Naive thymus-derived CD4-positive, alpha-beta T cell (primary cell): ENCODE results near the gene NCOA4. TPM values are rescaled to one million over a fixed set of nuclear protein-coding genes. Genes with fewer than 3 reads are reported as not detected.

Source experiments
- ATAC-seq: fragments of 150-1000 bp; cut with Tn5 transposase; 2 replicates; pipeline ENCODE4 v1.10.0; 2021; ENCODE audit warnings: mild to moderate bottlenecking, moderate library complexity
- CTCF ChIA-PET: fragments of 350-600 bp; sonication (Branson Sonifier 250); formaldehyde crosslinking; loops from one replicate; lab custom pipeline; 2021; ENCODE audit warnings: antibody characterized with exemption; lab: Charles Lee
- POLR2A ChIA-PET: fragments of 350-600 bp; sonication (Branson Sonifier 250); formaldehyde crosslinking; loops from one replicate; lab custom pipeline; 2021; ENCODE audit warnings: antibody characterized with exemption, inconsistent platforms; lab: Charles Lee
- DNase-seq, 9 donors: peaks; one replicate each; pipeline versions ENCODE4 v3.0.0 to v3.0.0-alpha.2; 2020 to 2022; ENCODE audit warnings: mixed read lengths in 1 of 9
- H3K27ac ChIP-seq: one replicate; pipeline ENCODE4 v1.7.0; 2013; ENCODE audit warnings: mild to moderate bottlenecking, low read depth, low read length, moderate library complexity
- H3K27me3 ChIP-seq, 2 donors: one replicate each; pipeline ENCODE4 v1.7.0; 2013; ENCODE audit warnings: low read length in 2 of 2, mild to moderate bottlenecking in 2 of 2, moderate library complexity in 2 of 2; ENCODE audit not compliant: control insufficient read depth in 2 of 2, insufficient read depth in 2 of 2
- H3K36me3 ChIP-seq, 3 experiments: 1 replicate in 2 of 3; 2 replicates in 1 of 3; pipeline ENCODE4 v1.7.0; 2013; ENCODE audit warnings: low read length in 3 of 3, mild to moderate bottlenecking in 3 of 3, moderate library complexity in 1 of 3; ENCODE audit not compliant: insufficient read depth in 3 of 3, control insufficient read depth in 2 of 3
- H3K4me1 ChIP-seq, 2 donors: one replicate each; pipeline ENCODE4 v1.7.0; 2013; ENCODE audit warnings: low read length in 2 of 2, mild to moderate bottlenecking in 2 of 2, moderate library complexity in 1 of 2; ENCODE audit not compliant: control insufficient read depth in 2 of 2, insufficient read depth in 2 of 2
- H3K4me3 ChIP-seq: 2 replicates; pipeline ENCODE4 v1.7.0; 2013; ENCODE audit warnings: mild to moderate bottlenecking, low read length
- H3K9me3 ChIP-seq, 3 experiments: 1 replicate in 2 of 3; 2 replicates in 1 of 3; pipeline ENCODE4 v1.7.0; 2013; ENCODE audit warnings: low read length in 3 of 3; ENCODE audit not compliant: control insufficient read depth in 2 of 3
- H3K27ac Mint-ChIP-seq, 9 donors: one replicate each; pipeline ENCODE4 v1.8.0; 2020 to 2022; ENCODE audit warnings: mixed read lengths in 9 of 9, mild to moderate bottlenecking in 8 of 9, moderate library complexity in 5 of 9, inconsistent platforms in 2 of 9
- H3K27me3 Mint-ChIP-seq, 5 donors: one replicate each; pipeline ENCODE4 v1.8.0; 2021 to 2022; ENCODE audit warnings: mixed read lengths in 5 of 5, mild to moderate bottlenecking in 1 of 5
- H3K36me3 Mint-ChIP-seq, 5 donors: one replicate each; pipeline ENCODE4 v1.8.0; 2020 to 2022; ENCODE audit warnings: mixed read lengths in 5 of 5, mild to moderate bottlenecking in 3 of 5, inconsistent platforms in 1 of 5
- H3K4me1 Mint-ChIP-seq, 7 donors: one replicate each; pipeline ENCODE4 v1.8.0; 2020 to 2022; ENCODE audit warnings: mixed read lengths in 7 of 7, mild to moderate bottlenecking in 3 of 7, inconsistent platforms in 1 of 7
- H3K4me3 Mint-ChIP-seq, 10 donors: one replicate each; pipeline ENCODE4 v1.8.0; 2020 to 2022; ENCODE audit warnings: mild to moderate bottlenecking in 10 of 10, mixed read lengths in 10 of 10, moderate library complexity in 6 of 10, inconsistent platforms in 2 of 10
- H3K9me3 Mint-ChIP-seq, 11 donors: one replicate each; pipeline ENCODE4 v1.8.0; 2020 to 2022; ENCODE audit warnings: mixed read lengths in 11 of 11, mild to moderate bottlenecking in 4 of 11, inconsistent platforms in 1 of 11, moderate library complexity in 1 of 11
- intact Hi-C, 2 donors: fragments of 100-400 bp; cut with micrococcal nuclease; formaldehyde crosslinking; loops; one replicate each; pipeline ENCODE4 v1.15.1; 2023
- polyA plus RNA-seq, 2 donors: library from polyadenylated mRNA; unstranded; fragments of 300-500 nt; fragmentation: Illumina TruSeq; gene quantifications; one replicate each; pipeline ENCODE4 v1.2.3, GENCODE V29; 2021
- total RNA-seq, 6 experiments: library from RNA in 5 of 6; stranded (reverse) in 5 of 6; gene quantifications; 1 replicate in 5 of 6; 2 replicates in 1 of 6; pipeline ENCODE4 v1.2.3 and lab custom pipeline; 2021 to 2026

NCOA4 gene
- total and polyA plus RNA-seq, 7 experiments from 2014 or later: 54.6 to 181 (median 106) TPM

GRCh38 chr10:46046261-46046660 lies 15.8 kb upstream of the NCOA4 start, which contains the start of gene MSMB:
TSS of gene MSMB (minus strand) at chr10:46046269. CDS start at chr10:46046237, 32 bp downstream.
- Histone ChIP-seq H3K4me3 (no peak within 1 kb of the TSS), H3K4me1 (no peaks in the 10 kb centered on the region), H3K27ac (no peak within 1 kb of the TSS), H3K36me3 (no peaks in the 10 kb centered on the region), H3K9me3 (no peaks in the 10 kb centered on the region), H3K27me3 (no peaks in the 10 kb centered on the region)
- H3K4me3 Mint-ChIP-seq: no peak within 1 kb of the TSS
- H3K27ac Mint-ChIP-seq: peak within 1 kb of the TSS in 1 of 9 donors; percentile 32
- ATAC-seq (no peak), DNase-seq (no peak)
- H3K9me3 Mint-ChIP-seq: no peaks in the 10 kb centered on the region
- POLR2A ChIA-PET: no interaction called here
- no peaks in the 10 kb centered on the region for H3K36me3 Mint-ChIP-seq
- H3K4me1 Mint-ChIP-seq: peaks cover 0 to 6% (median 0%) of the 10 kb centered on the region in 7 donors
- H3K27me3 Mint-ChIP-seq: peaks cover 0 to 20% (median 0%) of the 10 kb centered on the region in 5 donors
- intact Hi-C loops: no loop called here
- CTCF ChIA-PET: no interaction called here

GRCh38 chr10:46042527-46042926 lies 12.1 kb upstream of the NCOA4 start:
- Mint-ChIP-seq H3K4me1 (no peaks in the 10 kb centered on the region), H3K27ac (no peak overlapping the region), H3K9me3 (no peaks in the 10 kb centered on the region), H3K36me3 (no peaks in the 10 kb centered on the region), H3K27me3 (peaks cover 0 to 19% (median 0%) of the 10 kb centered on the region in 5 donors), H3K4me3 (no peak overlapping the region)
- CTCF ChIA-PET: no interaction called here
- no peak overlapping the region for H3K27ac ChIP-seq
- intact Hi-C loops: no loop called here
- DNase-seq (no peak), ATAC-seq (no peak)
- no peaks in the 10 kb centered on the region for H3K9me3 ChIP-seq
- POLR2A ChIA-PET: no interaction called here
- no peaks in the 10 kb centered on the region for H3K4me1 ChIP-seq
- no peaks in the 10 kb centered on the region for H3K27me3 ChIP-seq
- no peak overlapping the region for H3K4me3 ChIP-seq
- H3K36me3 ChIP-seq: no peaks in the 10 kb centered on the region

DNA sequence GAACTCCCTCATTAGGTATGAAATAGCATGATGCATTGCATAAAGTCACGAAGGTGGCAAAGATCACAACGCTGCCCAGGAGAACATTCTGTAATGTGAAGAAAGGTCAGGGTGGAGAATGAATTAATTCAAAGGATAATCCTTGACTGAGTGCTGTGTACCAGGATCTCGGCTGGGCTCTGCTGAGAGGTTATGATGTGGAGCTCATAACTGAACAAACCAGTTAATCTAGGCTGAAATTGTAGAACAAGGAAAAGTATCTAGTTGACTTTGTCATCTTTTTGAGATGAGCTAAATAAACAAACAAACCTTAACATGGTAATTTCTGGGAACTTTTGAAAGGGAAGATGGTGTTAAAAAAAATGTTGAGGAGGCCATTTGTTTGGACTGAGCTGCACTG lies 9.6 kb upstream of the NCOA4 start:
- no peaks in the 10 kb centered on the region for H3K36me3 Mint-ChIP-seq
- peaks cover 0 to 5% (median 0%) of the 10 kb centered on the region in 7 donors for H3K4me1 Mint-ChIP-seq
- H3K27ac Mint-ChIP-seq: no peak overlapping the region
- peaks cover 0 to 23% (median 0%) of the 10 kb centered on the region in 5 donors for H3K27me3 Mint-ChIP-seq
- ATAC-seq (no peak), DNase-seq (no peak)
- Histone ChIP-seq H3K9me3 (no peaks in the 10 kb centered on the region), H3K36me3 (no peaks in the 10 kb centered on the region), H3K27me3 (no peaks in the 10 kb centered on the region), H3K4me3 (no peak overlapping the region), H3K27ac (no peak overlapping the region), H3K4me1 (no peaks in the 10 kb centered on the region)
- POLR2A ChIA-PET: no interaction called here
- intact Hi-C loops: no loop called here
- no peaks in the 10 kb centered on the region for H3K9me3 Mint-ChIP-seq
- CTCF ChIA-PET: interaction anchor here (1.6 kb wide), 1 partner anchor 11 kb away, joined by 4 read pairs; no protein-coding TSS in a partner anchor
- H3K4me3 Mint-ChIP-seq: no peak overlapping the region

DNA sequence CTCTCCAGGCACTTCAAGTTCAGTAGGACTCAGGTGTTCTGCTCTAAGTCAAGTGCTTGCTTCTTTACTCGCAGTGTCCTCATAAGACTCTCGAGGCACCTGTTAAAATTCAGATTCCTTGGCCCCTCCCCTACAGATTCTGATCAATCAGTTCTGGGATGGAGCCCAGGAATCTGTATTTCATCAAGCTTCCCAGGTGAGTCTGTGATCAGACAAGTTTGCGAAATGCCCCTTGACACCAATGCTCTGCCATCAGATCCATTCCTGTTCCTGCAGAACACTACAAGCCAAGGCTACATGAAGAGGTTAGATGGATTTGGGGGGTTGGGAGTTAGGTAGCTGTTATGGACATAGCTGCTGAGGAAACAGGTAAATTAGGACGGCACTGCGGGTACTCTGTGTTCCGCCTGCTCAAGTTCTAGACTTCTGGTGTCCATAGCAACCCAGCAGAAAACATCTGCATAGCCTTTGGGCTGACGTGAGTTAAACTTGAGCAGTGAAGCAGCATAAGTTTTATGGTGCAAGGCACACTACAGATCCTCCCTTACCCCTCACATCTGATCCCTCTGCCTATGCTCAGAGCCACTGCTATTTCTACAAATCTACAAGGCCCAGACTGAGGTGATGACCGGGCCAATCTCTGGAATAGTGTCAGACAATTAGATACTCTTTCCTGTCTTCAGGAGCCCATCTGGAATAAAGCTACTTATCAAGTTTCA lies 6.8 kb upstream of the NCOA4 start:
- POLR2A ChIA-PET: interaction anchor here (0.6 to 0.7 kb wide), 2 partner anchors 8 to 9 kb away, joined by 3 to 4 read pairs; no protein-coding TSS in a partner anchor
- Histone ChIP-seq H3K27me3 (no peaks in the 10 kb centered on the region), H3K4me3 (no peak overlapping the region), H3K9me3 (no peaks in the 10 kb centered on the region), H3K36me3 (no peaks in the 10 kb centered on the region), H3K27ac (no peak overlapping the region), H3K4me1 (no peaks in the 10 kb centered on the region)
- DNase-seq: no peak
- H3K36me3 Mint-ChIP-seq: no peaks in the 10 kb centered on the region
- peaks cover 0 to 5% (median 1%) of the 10 kb centered on the region in 7 donors for H3K4me1 Mint-ChIP-seq
- intact Hi-C loops: no loop called here
- no peak for ATAC-seq
- H3K27me3 Mint-ChIP-seq: peaks cover 0 to 18% (median 0%) of the 10 kb centered on the region in 5 donors
- CTCF ChIA-PET: no interaction called here
- peak overlapping the region in 1 of 9 donors; percentile 33 for H3K27ac Mint-ChIP-seq
- H3K9me3 Mint-ChIP-seq: no peaks in the 10 kb centered on the region
- H3K4me3 Mint-ChIP-seq: no peak overlapping the region

DNA sequence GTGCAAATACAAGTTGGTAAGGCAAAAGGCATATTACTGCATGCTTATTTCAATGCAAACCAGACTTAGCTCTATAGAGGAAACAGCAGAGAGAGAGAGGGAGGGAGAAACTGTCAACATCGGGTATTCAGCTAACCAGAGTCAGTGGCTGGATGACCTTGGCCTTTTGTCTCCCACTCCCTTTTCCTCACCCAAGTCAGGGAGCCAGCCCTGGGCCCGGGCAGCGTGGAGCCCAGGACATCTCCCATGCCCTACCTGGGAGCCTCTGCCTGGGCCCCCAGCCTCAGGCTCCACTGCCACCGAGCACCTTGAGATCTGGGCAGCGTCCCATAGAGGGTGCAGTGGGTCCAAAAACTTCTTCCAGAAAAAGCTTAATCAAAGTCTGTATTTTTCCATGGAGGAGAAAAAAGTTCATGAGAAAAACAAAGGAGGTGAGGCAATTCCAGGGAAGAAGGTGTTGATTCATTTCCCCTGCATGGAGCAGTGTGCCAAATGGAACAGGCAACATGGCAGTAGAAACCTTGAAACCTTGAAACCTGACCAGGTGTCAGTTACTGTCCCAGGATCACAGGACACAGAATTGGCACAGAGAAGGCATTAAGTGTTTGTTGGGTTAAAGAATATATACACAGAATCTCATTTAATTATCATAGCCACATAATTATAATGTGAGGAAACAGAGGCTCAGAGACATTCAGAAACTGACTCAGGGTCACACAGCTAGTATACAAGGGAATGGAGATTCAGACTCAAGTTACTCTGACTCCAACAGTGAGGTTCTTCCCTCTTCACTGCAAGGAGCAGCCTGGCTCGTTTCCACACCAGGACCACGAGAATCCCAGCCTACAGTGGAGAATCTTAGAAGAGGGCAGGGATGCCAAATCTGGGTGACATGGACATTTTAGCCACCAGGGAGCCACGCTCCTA lies 5.8 kb upstream of the NCOA4 start:
- no peaks in the 10 kb centered on the region for H3K4me1 ChIP-seq
- no peaks in the 10 kb centered on the region for H3K27me3 ChIP-seq
- peaks cover 0 to 2% (median 0%) of the 10 kb centered on the region in 11 donors for H3K9me3 Mint-ChIP-seq
- H3K36me3 Mint-ChIP-seq: no peaks in the 10 kb centered on the region
- no peak overlapping the region for H3K27ac ChIP-seq
- no peaks in the 10 kb centered on the region for H3K36me3 ChIP-seq
- ChIA-PET CTCF (no interaction called here), POLR2A (no interaction called here)
- no peak for DNase-seq
- H3K27ac Mint-ChIP-seq: no peak overlapping the region
- no peaks in the 10 kb centered on the region for H3K9me3 ChIP-seq
- no peak overlapping the region for H3K4me3 Mint-ChIP-seq
- intact Hi-C loops: no loop called here
- peaks cover 0 to 12% (median 5%) of the 10 kb centered on the region in 7 donors for H3K4me1 Mint-ChIP-seq
- no peak overlapping the region for H3K4me3 ChIP-seq
- no peak for ATAC-seq
- peaks cover 0 to 10% (median 0%) of the 10 kb centered on the region in 5 donors for H3K27me3 Mint-ChIP-seq

DNA sequence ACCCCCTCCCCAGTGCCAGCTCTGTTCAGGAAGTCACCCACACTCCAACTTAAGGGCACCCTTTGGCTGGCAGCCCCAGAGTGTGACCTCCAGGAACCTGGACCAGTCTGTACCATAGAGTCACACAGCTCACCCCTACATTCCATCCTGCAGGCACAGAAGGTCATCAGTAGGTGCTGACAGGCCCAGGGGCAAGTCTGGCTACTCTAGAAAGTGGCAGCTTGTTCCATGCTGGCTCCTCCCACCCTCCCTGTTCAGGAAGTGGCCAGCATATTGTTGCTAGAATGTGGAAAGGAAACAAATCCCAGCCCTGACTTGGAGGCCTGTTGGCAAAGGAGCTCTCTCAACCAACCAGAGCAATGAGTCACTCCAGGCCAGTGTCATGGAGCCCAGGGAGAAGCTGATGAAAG lies 3.2 kb upstream of the NCOA4 start:
- peaks cover 16 to 29% (median 23%) of the 10 kb centered on the region in 7 donors for H3K4me1 Mint-ChIP-seq
- ATAC-seq (no peak), DNase-seq (no peak)
- H3K4me1 ChIP-seq: peaks cover 13 to 14% of the 10 kb centered on the region in 2 donors
- H3K27me3 Mint-ChIP-seq: peaks cover 0 to 8% (median 0%) of the 10 kb centered on the region in 5 donors
- H3K27ac ChIP-seq: no peak overlapping the region
- H3K36me3 ChIP-seq: peaks cover 0 to 5% (median 0%) of the 10 kb centered on the region in 3 experiments
- H3K9me3 ChIP-seq: no peaks in the 10 kb centered on the region
- ChIA-PET CTCF (interaction anchor here (0.8 kb wide), 1 partner anchor 297 kb away, joined by 3 read pairs; no protein-coding TSS in a partner anchor), POLR2A (no interaction called here)
- no peaks in the 10 kb centered on the region for H3K36me3 Mint-ChIP-seq
- peaks cover 0 to 2% (median 0%) of the 10 kb centered on the region in 11 donors for H3K9me3 Mint-ChIP-seq
- no peak overlapping the region for H3K4me3 ChIP-seq
- intact Hi-C loops: loop anchor here in 1 of 2 donors (5.0 kb wide), 1 partner anchor 59 kb away; no protein-coding TSS in a partner anchor
- H3K27ac Mint-ChIP-seq: no peak overlapping the region
- no peak overlapping the region for H3K4me3 Mint-ChIP-seq
- no peaks in the 10 kb centered on the region for H3K27me3 ChIP-seq
